Activated CD8-positive, alpha-beta memory T cell treated with anti-CD3 and anti-CD28 coated beads, Interleukin-2, amount 50 U/mL, for 24 hours (primary cell): Measurements from ENCODE around the gene HCST.
"Not testable (repeated sequence)": the region's sequence is repeated elsewhere in the genome, so short reads cannot be mapped to it uniquely, and the experiment has no call there.

ENCODE experiments used
- DNase-seq: peaks from one replicate; pipeline ENCODE4 v3.0.0-alpha.2; 2020; ENCODE audit errors: extremely low read depth

The HCST gene

GRCh38 chr19:35904311-35905068 is 2.2 kb downstream of the HCST start:
- DNase-seq, result no peak

- no peak for DNase-seq
Measured at GRCh38 chr19:35905178-35905727, 2.9 kb downstream of the HCST start.

GRCh38 chr19:35907377-35907745 is 5.0 kb downstream of the HCST start:
- no peak for DNase-seq

GRCh38 chr19:35908010-35908441 is 5.7 kb downstream of the HCST start, which contains the start of gene TYROBP:
Gene TYROBP (minus strand): TSS chr19:35908295. CDS start chr19:35908228, 67 bp downstream.
- DNase-seq, result no peak

- DNase-seq, result no peak
Measured at GRCh38 chr19:35908973-35909683, 6.8 kb downstream of the HCST start.

GRCh38 chr19:35909684-35910035 is 7.3 kb downstream of the HCST start:
- DNase-seq, result no peak

GRCh38 chr19:35910355-35910754 is 8.0 kb downstream of the HCST start:
- DNase-seq, result not testable (repeated sequence)

- DNase-seq, result no peak
Measured at GRCh38 chr19:35911173-35911572, 8.8 kb downstream of the HCST start.

GRCh38 chr19:35911790-35912189 is 9.5 kb downstream of the HCST start:
- no peak for DNase-seq

GRCh38 chr19:35913589-35913988 is 11.3 kb downstream of the HCST start:
- DNase-seq, result no peak

- no peak for DNase-seq
Measured at GRCh38 chr19:35915443-35915842, 13.1 kb downstream of the HCST start.

- DNase-seq, result no peak
Measured at GRCh38 chr19:35919306-35919705, 17.0 kb downstream of the HCST start.

GRCh38 chr19:35921012-35921411 is 18.7 kb downstream of the HCST start:
- no peak for DNase-seq

- no peak for DNase-seq
Measured at GRCh38 chr19:35925501-35925900, 23.2 kb downstream of the HCST start.

- no peak for DNase-seq
Measured at GRCh38 chr19:35928507-35928906, 26.2 kb downstream of the HCST start.

- DNase-seq, result no peak
Measured at GRCh38 chr19:35929876-35930275, 27.5 kb downstream of the HCST start.

- peak; percentile 97 for DNase-seq
Measured at GRCh38 chr19:35931161-35931873, 29.0 kb downstream of the HCST start.

- DNase-seq, result no peak
Measured at GRCh38 chr19:35931874-35932202, 29.5 kb downstream of the HCST start.

GRCh38 chr19:35932291-35932936 is 30.1 kb downstream of the HCST start:
- no peak for DNase-seq

- DNase-seq, result no peak
Measured at GRCh38 chr19:35935911-35936737, 33.8 kb downstream of the HCST start, which contains the start of gene LRFN3. Gene LRFN3 (plus strand): TSS chr19:35936374. CDS start chr19:35939426, 3,052 bp downstream.

GRCh38 chr19:35936738-35937268 is 34.5 kb downstream of the HCST start:
- DNase-seq, result no peak
